ENCODE measurements around the gene OR5C1. TPM values are rescaled to one million over a fixed set of nuclear protein-coding genes. Genes with fewer than 3 reads are reported as not detected.

OR5C1 gene
- total RNA-seq: not detected in 2 replicates

DNA sequence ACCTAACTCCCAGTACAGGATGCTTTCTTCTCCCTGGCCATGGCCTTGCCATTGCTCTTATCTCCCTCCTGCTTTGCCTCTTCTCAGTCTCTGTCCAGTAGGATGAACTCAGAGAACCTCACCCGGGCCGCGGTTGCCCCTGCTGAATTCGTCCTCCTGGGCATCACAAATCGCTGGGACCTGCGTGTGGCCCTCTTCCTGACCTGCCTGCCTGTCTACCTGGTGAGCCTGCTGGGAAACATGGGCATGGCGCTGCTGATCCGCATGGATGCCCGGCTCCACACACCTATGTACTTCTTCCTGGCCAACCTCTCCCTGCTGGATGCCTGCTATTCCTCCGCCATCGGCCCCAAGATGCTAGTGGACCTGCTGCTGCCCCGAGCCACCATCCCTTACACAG lies at the start of gene OR5C1:
TSS of gene OR5C1 (plus strand) at position 103 of the 400 bp plus-strand sequence. CDS start at position 103, 0 bp downstream.

GRCh38 chr9:122742003-122742402 lies 46.7 kb upstream of the OR5C1 start, which contains the start of gene OR1L6:
TSS of gene OR1L6 (plus strand) at chr9:122742303. CDS start at chr9:122749848, 7,545 bp downstream.

GRCh38 chr9:122800066-122801060 lies 11.6 kb downstream of the OR5C1 start, which contains the start of gene OR1K1:
TSS of gene OR1K1 (plus strand) at chr9:122800123. CDS start at chr9:122800123, 0 bp downstream.

Other genes starting within 250 kb of the OR5C1 start
- not detected in 2 replicates for gene OR1N2, start 235.8 kb upstream of the OR5C1 start, total RNA-seq
- gene OR1L8, start 205.5 kb upstream of the OR5C1 start, total RNA-seq: 0.43 and 0.69 TPM in 2 replicates
- not detected in 2 replicates for gene OR1Q1, start 174.2 kb upstream of the OR5C1 start, total RNA-seq
- 0.17 and 0.33 TPM in 2 replicates for gene OR1B1, start 131.3 kb upstream of the OR5C1 start, total RNA-seq
- gene OR1L1, start 127.2 kb upstream of the OR5C1 start, total RNA-seq: not detected in 2 replicates
- gene OR1L3, start 113.8 kb upstream of the OR5C1 start, total RNA-seq: not detected in 2 replicates
- not detected in 2 replicates for gene OR1L4, start 64.9 kb upstream of the OR5C1 start, total RNA-seq
- gene OR1L6, start 46.6 kb upstream of the OR5C1 start, total RNA-seq: not detected in 2 replicates
- not detected in 2 replicates for gene OR1K1, start 11.2 kb downstream of the OR5C1 start, total RNA-seq
- gene PDCL, start 39.7 kb downstream of the OR5C1 start, total RNA-seq: 120 and 138 TPM in 2 replicates
- 99.0 and 103 TPM in 2 replicates for gene RC3H2, start 116.4 kb downstream of the OR5C1 start, total RNA-seq
- 15.0 and 16.7 TPM in 2 replicates for gene ZBTB6, start 124.4 kb downstream of the OR5C1 start, total RNA-seq
- 2.9 and 4.1 TPM in 2 replicates for gene ZBTB26, start 142.6 kb downstream of the OR5C1 start, total RNA-seq
- gene RABGAP1, start 152.1 kb downstream of the OR5C1 start, total RNA-seq: 53.7 and 64.0 TPM in 2 replicates
- 0.65 and 0.95 TPM in 2 replicates for gene GPR21, start 244.7 kb downstream of the OR5C1 start, total RNA-seq